ENCODE data around the gene UBR3.
"Not testable (repeated sequence)": the region's sequence is repeated elsewhere in the genome, so short reads cannot be mapped to it uniquely, and the experiment has no call there.

Gene UBR3

GRCh38 chr2:169867579-169867978, 40.3 kb downstream of the UBR3 start:
- H3K4me1 ChIP-seq (ENCODE audit: control insufficient read depth, insufficient read depth, low read length, unreplicated experiment): no peaks in the 10 kb centered on the region
- H3K27ac ChIP-seq (ENCODE audit: low read depth, low read length): no peak overlapping the region
- no peak overlapping the region for H3K4me3 ChIP-seq (ENCODE audit: low read depth, low read length)
- no peaks in the 10 kb centered on the region for H3K36me3 ChIP-seq (ENCODE audit: insufficient read depth, low read length)
- no peak overlapping the region for H2AFZ ChIP-seq (ENCODE audit: low read length, unreplicated experiment)
- no peaks in the 10 kb centered on the region for H3K27me3 ChIP-seq (ENCODE audit: insufficient read depth, low read length)
- peaks cover 45% of the 10 kb centered on the region for H3K79me2 ChIP-seq (ENCODE audit: control insufficient read depth, insufficient read depth, low read length, unreplicated experiment)

DNA sequence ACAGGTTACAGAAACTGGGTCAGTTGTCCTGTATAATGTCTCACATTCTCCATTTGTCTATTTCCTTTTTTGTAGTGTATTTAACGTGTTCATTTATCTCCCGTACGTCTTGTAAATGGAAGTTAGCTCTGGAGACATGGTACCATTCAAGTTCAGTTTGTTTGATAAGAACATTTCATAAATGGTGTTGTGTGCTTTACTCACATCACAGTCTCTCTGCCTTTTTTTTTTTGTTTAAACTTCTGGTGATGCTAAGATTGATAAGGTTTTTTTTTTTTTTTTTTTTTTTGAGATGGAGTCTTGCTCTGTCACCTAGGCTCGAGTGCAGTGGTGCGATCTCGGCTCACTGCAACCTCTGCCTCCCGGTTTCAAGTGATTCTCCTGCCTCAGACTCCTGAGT, 41.7 kb downstream of the UBR3 start:
- no peak overlapping the region for H2AFZ ChIP-seq (ENCODE audit: low read length, unreplicated experiment)
- no peak overlapping the region for H3K27ac ChIP-seq (ENCODE audit: low read depth, low read length)
- peaks cover 31% of the 10 kb centered on the region for H3K79me2 ChIP-seq (ENCODE audit: control insufficient read depth, insufficient read depth, low read length, unreplicated experiment)

GRCh38 chr2:169871369-169871768, 44.1 kb downstream of the UBR3 start:
- H3K36me3 ChIP-seq (ENCODE audit: insufficient read depth, low read length); H3K27ac ChIP-seq (ENCODE audit: low read depth, low read length); H2AFZ ChIP-seq (ENCODE audit: low read length, unreplicated experiment); H3K4me3 ChIP-seq (ENCODE audit: low read depth, low read length); H3K4me1 ChIP-seq (ENCODE audit: control insufficient read depth, insufficient read depth, low read length, unreplicated experiment); H3K27me3 ChIP-seq (ENCODE audit: insufficient read depth, low read length): not testable (repeated sequence)
- peaks cover 16% of the 10 kb centered on the region for H3K79me2 ChIP-seq (ENCODE audit: control insufficient read depth, insufficient read depth, low read length, unreplicated experiment)

More for the DNA sequence above, 41.7 kb downstream of the UBR3 start:
- H3K36me3 ChIP-seq (ENCODE audit: insufficient read depth, low read length): no peaks in the 10 kb centered on the region
- no peaks in the 10 kb centered on the region for H3K27me3 ChIP-seq (ENCODE audit: insufficient read depth, low read length)
- H3K4me3 ChIP-seq (ENCODE audit: low read depth, low read length): no peak overlapping the region
- no peaks in the 10 kb centered on the region for H3K4me1 ChIP-seq (ENCODE audit: control insufficient read depth, insufficient read depth, low read length, unreplicated experiment)

- no peaks in the 10 kb centered on the region for H3K4me1 ChIP-seq (ENCODE audit: control insufficient read depth, insufficient read depth, low read length, unreplicated experiment)
- no peaks in the 10 kb centered on the region for H3K27me3 ChIP-seq (ENCODE audit: insufficient read depth, low read length)
- peaks cover 12% of the 10 kb centered on the region for H3K79me2 ChIP-seq (ENCODE audit: control insufficient read depth, insufficient read depth, low read length, unreplicated experiment)
- H3K4me3 ChIP-seq (ENCODE audit: low read depth, low read length): no peak overlapping the region
- no peaks in the 10 kb centered on the region for H3K36me3 ChIP-seq (ENCODE audit: insufficient read depth, low read length)
- H2AFZ ChIP-seq (ENCODE audit: low read length, unreplicated experiment): no peak overlapping the region
- no peak overlapping the region for H3K27ac ChIP-seq (ENCODE audit: low read depth, low read length)
Measured at GRCh38 chr2:169871994-169872393, 44.7 kb downstream of the UBR3 start.

DNA sequence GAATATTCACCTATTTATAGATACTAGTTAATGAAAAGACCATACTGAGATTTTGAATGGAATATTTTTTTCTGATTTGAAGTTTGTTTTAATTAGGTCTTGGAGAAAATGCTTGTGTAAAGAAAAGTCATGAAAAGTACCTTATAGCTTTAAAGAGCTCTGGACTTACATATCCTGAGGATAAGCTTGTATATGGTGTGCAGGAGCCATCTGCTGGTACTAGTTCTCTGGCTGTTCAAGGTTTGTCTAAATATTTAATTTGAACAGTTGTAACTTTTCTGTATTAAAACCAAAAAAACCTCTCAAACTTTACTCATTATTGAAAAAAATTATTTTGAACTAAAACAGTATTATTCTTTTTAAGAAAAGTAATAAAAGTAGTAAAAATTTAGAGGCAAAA, 50.1 kb downstream of the UBR3 start:
- H3K4me1 ChIP-seq (ENCODE audit: control insufficient read depth, insufficient read depth, low read length, unreplicated experiment): no peaks in the 10 kb centered on the region
- H3K36me3 ChIP-seq (ENCODE audit: insufficient read depth, low read length): no peaks in the 10 kb centered on the region
- no peaks in the 10 kb centered on the region for H3K79me2 ChIP-seq (ENCODE audit: control insufficient read depth, insufficient read depth, low read length, unreplicated experiment)
- H2AFZ ChIP-seq (ENCODE audit: low read length, unreplicated experiment): no peak overlapping the region
- no peaks in the 10 kb centered on the region for H3K27me3 ChIP-seq (ENCODE audit: insufficient read depth, low read length)
- no peak overlapping the region for H3K4me3 ChIP-seq (ENCODE audit: low read depth, low read length)
- H3K27ac ChIP-seq (ENCODE audit: low read depth, low read length): no peak overlapping the region

DNA sequence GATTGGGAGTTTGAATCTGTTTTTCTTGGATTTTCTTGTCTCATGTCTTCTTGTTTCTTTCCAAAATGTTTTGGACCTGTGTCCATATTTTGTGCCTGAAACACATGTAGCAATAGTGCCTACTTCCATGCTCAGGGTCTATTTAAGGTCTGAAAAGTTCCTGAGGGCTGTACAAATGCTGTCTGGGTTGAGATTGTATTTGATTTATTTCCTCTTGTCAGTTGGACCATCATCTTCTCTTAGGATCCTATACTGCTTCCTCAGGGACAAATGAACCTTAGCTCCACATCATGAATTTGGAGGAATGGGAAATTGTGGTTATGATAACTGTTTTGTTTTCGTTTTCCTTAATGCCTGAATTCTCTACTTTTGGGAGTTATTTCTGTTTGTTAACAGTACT, 59.9 kb downstream of the UBR3 start:
- Histone ChIP-seq H3K36me3 (ENCODE audit: insufficient read depth, low read length) (peaks cover 7% of the 10 kb centered on the region), H3K27ac (ENCODE audit: low read depth, low read length) (no peak overlapping the region), H3K27me3 (ENCODE audit: insufficient read depth, low read length) (no peaks in the 10 kb centered on the region), H3K79me2 (ENCODE audit: control insufficient read depth, insufficient read depth, low read length, unreplicated experiment) (no peaks in the 10 kb centered on the region), H3K4me1 (ENCODE audit: control insufficient read depth, insufficient read depth, low read length, unreplicated experiment) (peaks cover 10% of the 10 kb centered on the region), H2AFZ (ENCODE audit: low read length, unreplicated experiment) (no peak overlapping the region), H3K4me3 (ENCODE audit: low read depth, low read length) (no peak overlapping the region)

DNA sequence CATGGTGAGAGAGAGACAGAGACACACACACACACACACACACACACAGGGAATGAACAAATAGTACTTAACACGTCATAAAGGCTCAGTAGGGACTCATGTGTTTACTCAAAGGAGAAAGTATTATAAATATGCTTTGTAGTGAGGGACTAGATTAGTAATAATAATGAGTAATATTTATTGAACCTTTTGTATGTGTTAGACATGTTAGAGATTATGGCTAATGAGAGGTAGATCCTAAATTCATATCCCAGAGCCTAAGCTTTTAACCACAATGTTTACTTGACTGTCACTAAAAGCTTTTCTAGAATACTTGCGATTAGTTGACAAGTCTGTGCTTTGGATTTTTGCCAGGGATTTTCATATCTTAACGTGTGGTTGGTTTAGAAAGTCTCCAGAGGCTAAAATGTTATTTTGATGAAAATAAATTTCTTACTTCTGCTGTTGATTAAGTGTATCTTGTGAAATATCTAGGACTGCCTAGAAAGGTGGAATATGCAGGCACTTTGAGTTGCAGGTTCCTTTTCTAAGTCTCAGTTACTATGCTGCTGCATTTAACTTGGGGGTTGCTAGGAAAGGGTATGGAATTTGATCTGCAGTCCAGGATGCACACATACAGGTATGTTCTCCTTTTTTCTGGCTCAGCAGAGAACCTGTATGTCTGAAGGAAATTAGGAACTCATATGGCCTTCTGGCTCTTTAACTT, 64.5 kb downstream of the UBR3 start:
- no peak overlapping the region for H2AFZ ChIP-seq (ENCODE audit: low read length, unreplicated experiment)
- H3K4me3 ChIP-seq (ENCODE audit: low read depth, low read length): no peak overlapping the region
- no peaks in the 10 kb centered on the region for H3K27me3 ChIP-seq (ENCODE audit: insufficient read depth, low read length)
- H3K79me2 ChIP-seq (ENCODE audit: control insufficient read depth, insufficient read depth, low read length, unreplicated experiment): no peaks in the 10 kb centered on the region
- no peaks in the 10 kb centered on the region; the same call in 1 of the 2 replicates for H3K36me3 ChIP-seq (ENCODE audit: insufficient read depth, low read length)
- H3K4me1 ChIP-seq (ENCODE audit: control insufficient read depth, insufficient read depth, low read length, unreplicated experiment): peaks cover 10% of the 10 kb centered on the region
- peak overlapping the region; percentile 35; the same call in 1 of the 2 replicates for H3K27ac ChIP-seq (ENCODE audit: low read depth, low read length)

- H3K79me2 ChIP-seq (ENCODE audit: control insufficient read depth, insufficient read depth, low read length, unreplicated experiment): no peaks in the 10 kb centered on the region
- H3K36me3 ChIP-seq (ENCODE audit: insufficient read depth, low read length): no peaks in the 10 kb centered on the region; the same call in 1 of the 2 replicates
- H3K27ac ChIP-seq (ENCODE audit: low read depth, low read length): no peak overlapping the region
Measured at GRCh38 chr2:169892951-169893350, 65.7 kb downstream of the UBR3 start.

DNA sequence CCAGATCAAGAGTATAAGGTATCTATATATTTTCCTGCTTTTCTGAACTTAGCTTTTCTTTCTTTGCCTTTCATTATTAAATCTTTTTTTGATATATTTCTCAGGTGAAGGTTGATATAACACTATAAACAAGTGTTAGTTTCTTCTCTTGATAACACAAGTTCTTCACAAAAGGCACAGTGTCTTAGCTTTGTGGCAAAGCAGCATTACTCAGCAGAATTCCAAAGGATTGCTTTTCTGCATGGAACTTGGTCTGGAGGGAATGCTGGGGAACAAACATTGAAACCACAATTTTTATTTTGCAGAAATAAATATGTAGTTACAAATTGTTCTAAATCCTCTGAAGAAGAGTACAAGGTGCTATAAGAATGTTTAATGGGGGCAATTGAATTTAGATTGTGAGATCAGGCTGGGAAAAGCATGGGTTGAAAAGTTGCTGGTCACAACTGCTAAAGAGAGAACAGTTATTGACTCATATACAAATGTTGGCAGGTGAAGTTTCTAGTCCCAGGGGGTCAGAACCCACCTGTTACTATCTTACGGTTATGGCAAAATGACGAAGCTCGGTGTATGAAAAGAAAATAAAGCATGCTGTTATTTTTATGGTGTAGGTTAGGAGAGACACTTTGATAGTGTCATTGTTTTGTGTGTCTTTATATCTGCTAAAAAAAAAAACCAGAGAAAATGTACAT, 68.2 kb downstream of the UBR3 start:
- H3K36me3 ChIP-seq (ENCODE audit: insufficient read depth, low read length): no peaks in the 10 kb centered on the region; the same call in 1 of the 2 replicates
- H3K27me3 ChIP-seq (ENCODE audit: insufficient read depth, low read length): no peaks in the 10 kb centered on the region
- H3K79me2 ChIP-seq (ENCODE audit: control insufficient read depth, insufficient read depth, low read length, unreplicated experiment): no peaks in the 10 kb centered on the region
- peaks cover 10% of the 10 kb centered on the region for H3K4me1 ChIP-seq (ENCODE audit: control insufficient read depth, insufficient read depth, low read length, unreplicated experiment)
- H2AFZ ChIP-seq (ENCODE audit: low read length, unreplicated experiment): no peak overlapping the region
- no peak overlapping the region for H3K27ac ChIP-seq (ENCODE audit: low read depth, low read length)
- H3K4me3 ChIP-seq (ENCODE audit: low read depth, low read length): no peak overlapping the region

More at GRCh38 chr2:169892951-169893350, 65.7 kb downstream of the UBR3 start:
- Histone ChIP-seq H3K4me3 (ENCODE audit: low read depth, low read length) (no peak overlapping the region), H3K27me3 (ENCODE audit: insufficient read depth, low read length) (no peaks in the 10 kb centered on the region), H2AFZ (ENCODE audit: low read length, unreplicated experiment) (no peak overlapping the region), H3K4me1 (ENCODE audit: control insufficient read depth, insufficient read depth, low read length, unreplicated experiment) (peaks cover 10% of the 10 kb centered on the region)

GRCh38 chr2:169897834-169898233, 70.6 kb downstream of the UBR3 start:
- Histone ChIP-seq H2AFZ (ENCODE audit: low read length, unreplicated experiment) (no peak overlapping the region), H3K4me1 (ENCODE audit: control insufficient read depth, insufficient read depth, low read length, unreplicated experiment) (no peaks in the 10 kb centered on the region), H3K4me3 (ENCODE audit: low read depth, low read length) (no peak overlapping the region), H3K79me2 (ENCODE audit: control insufficient read depth, insufficient read depth, low read length, unreplicated experiment) (no peaks in the 10 kb centered on the region), H3K36me3 (ENCODE audit: insufficient read depth, low read length) (no peaks in the 10 kb centered on the region; the same call in 1 of the 2 replicates), H3K27ac (ENCODE audit: low read depth, low read length) (no peak overlapping the region), H3K27me3 (ENCODE audit: insufficient read depth, low read length) (no peaks in the 10 kb centered on the region)

GRCh38 chr2:169900103-169900502, 72.8 kb downstream of the UBR3 start:
- H3K36me3 ChIP-seq (ENCODE audit: insufficient read depth, low read length): not testable (repeated sequence)

More at GRCh38 chr2:169900103-169900502, 72.8 kb downstream of the UBR3 start:
- H3K4me1 ChIP-seq (ENCODE audit: control insufficient read depth, insufficient read depth, low read length, unreplicated experiment); H3K79me2 ChIP-seq (ENCODE audit: control insufficient read depth, insufficient read depth, low read length, unreplicated experiment); H2AFZ ChIP-seq (ENCODE audit: low read length, unreplicated experiment); H3K4me3 ChIP-seq (ENCODE audit: low read depth, low read length); H3K27me3 ChIP-seq (ENCODE audit: insufficient read depth, low read length); H3K27ac ChIP-seq (ENCODE audit: low read depth, low read length): not testable (repeated sequence)
